Breast epithelium (tissue), 4 donors: Measurements from ENCODE around the gene CCDC107. TPM values are rescaled to one million over a fixed set of nuclear protein-coding genes. Genes with fewer than 3 reads are reported as not detected.

Experiments
- DNase-seq, 2 donors: peaks; one replicate each; pipeline ENCODE4 v3.0.0-alpha.2; 2019; ENCODE audit warnings: low spot score in 2 of 2
- H3K27ac ChIP-seq, 2 donors: fragments of 200-600 bp; sonication (generic) in 1 of 2; one replicate each; pipeline ENCODE4 v1.5.1; 2016 to 2019; ENCODE audit warnings: mild to moderate bottlenecking in 1 of 2
- H3K27me3 ChIP-seq, 2 donors: fragments of 200-600 bp; sonication (generic) in 1 of 2; one replicate each; pipeline versions ENCODE4 v1.5.1 to v1.6.0; 2017 to 2019; ENCODE audit warnings: control low read depth in 1 of 2, mild to moderate bottlenecking in 1 of 2
- H3K36me3 ChIP-seq: fragments of 200-600 bp; one replicate; pipeline ENCODE4 v1.5.1; 2019
- H3K4me1 ChIP-seq, 2 donors: fragments of 200-600 bp; sonication (generic); one replicate each; pipeline ENCODE4 v1.5.1; 2016 to 2019; ENCODE audit warnings: control low read depth in 1 of 2
- H3K4me3 ChIP-seq, 3 donors: fragments of 200-600 bp; sonication (generic); 1 replicate in 2 of 3; 2 replicates in 1 of 3; pipeline ENCODE4 v1.5.1; 2016 to 2019; ENCODE audit warnings: mild to moderate bottlenecking in 3 of 3, moderate library complexity in 2 of 3
- H3K9me3 ChIP-seq, 2 donors: fragments of 200-600 bp; sonication (generic) in 1 of 2; one replicate each; pipeline ENCODE4 v1.5.1; 2016 to 2019; ENCODE audit warnings: control low read depth in 1 of 2
- CTCF ChIP-seq, 3 donors: fragments of 450-650 bp; IDR thresholded peaks; one replicate each; pipeline ENCODE4 v1.5.1; 2016 to 2017; ENCODE audit warnings: antibody characterized with exemption in 3 of 3, mild to moderate bottlenecking in 3 of 3, moderate library complexity in 3 of 3
- POLR2A ChIP-seq: fragments of 450-650 bp; IDR thresholded peaks from one replicate; pipeline ENCODE4 v1.6.1; 2016; ENCODE audit warnings: antibody characterized with exemption, mild to moderate bottlenecking, moderate library complexity
- POLR2AphosphoS5 ChIP-seq, 3 donors: sonication (generic); formaldehyde crosslinking; IDR thresholded peaks; one replicate each; pipeline ENCODE4 v1.6.1; 2017; ENCODE audit warnings: antibody characterized with exemption in 3 of 3
- intact Hi-C: fragments of 100-400 bp; cut with DNase I; formaldehyde crosslinking; loops from one replicate; pipeline ENCODE4 v1.15.1; 2023; ENCODE audit warnings: low total_unique reads
- total RNA-seq, 3 donors: library from RNA; depleted of rRNA; stranded (reverse); fragments of >200 nt; gene quantifications; one replicate each; pipeline ENCODE4 v1.1.0, GENCODE V29; 2016

Gene CCDC107
- total RNA-seq, 3 donors from 2014 or later = 18.3 to 102 (median 35.4) TPM

DNA sequence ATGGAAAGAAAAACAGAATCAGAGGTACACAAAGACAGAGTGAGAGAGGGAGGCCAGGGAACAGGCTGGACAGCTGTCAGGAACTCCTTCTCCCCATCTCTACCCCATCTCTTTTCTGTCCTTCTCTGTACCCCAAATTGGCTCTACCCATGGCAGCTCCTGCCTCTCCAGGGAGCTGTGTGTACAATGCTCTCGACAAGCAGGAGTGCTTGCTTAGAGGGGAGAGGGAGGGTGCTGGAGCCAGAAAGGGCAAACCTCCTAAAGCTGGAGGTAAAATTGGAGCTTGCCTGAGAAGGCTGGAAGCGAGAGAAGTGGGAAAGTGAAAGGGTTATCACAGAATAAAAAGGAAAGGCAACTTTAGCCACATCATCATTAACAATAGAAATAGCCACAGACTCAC lies 25.2 kb downstream of the CCDC107 start:
- no peak for DNase-seq
- Histone ChIP-seq H3K4me1 (no peaks in the 10 kb centered on the region), H3K27me3 (no peaks in the 10 kb centered on the region), H3K27ac (no peak overlapping the region), H3K36me3 (no peaks in the 10 kb centered on the region), H3K9me3 (no peaks in the 10 kb centered on the region), H3K4me3 (no peak overlapping the region)
- no peak for TF ChIP-seq POLR2A
- no peak for TF ChIP-seq POLR2AphosphoS5 (IDR thresholded peaks at IDR 0.05)
- TF ChIP-seq CTCF (IDR thresholded peaks at IDR 0.05) = no peak
- intact Hi-C loops = no loop called here

GRCh38 chr9:35684921-35685320 lies 26.8 kb downstream of the CCDC107 start:
- intact Hi-C loops = no loop called here
- H3K36me3 ChIP-seq = no peaks in the 10 kb centered on the region
- TF ChIP-seq POLR2A = no peak
- no peak for TF ChIP-seq POLR2AphosphoS5 (IDR thresholded peaks at IDR 0.05)
- TF ChIP-seq CTCF (IDR thresholded peaks at IDR 0.05) = no peak
- H3K9me3 ChIP-seq = no peaks in the 10 kb centered on the region
- peak overlapping the region in 2 of 3 donors; percentile 7 to 39 for H3K4me3 ChIP-seq
- no peaks in the 10 kb centered on the region for H3K27me3 ChIP-seq
- peaks cover 0 to 3% of the 10 kb centered on the region in 2 donors for H3K4me1 ChIP-seq
- DNase-seq = no peak
- H3K27ac ChIP-seq = peak overlapping the region; percentile 36 to 63

DNA sequence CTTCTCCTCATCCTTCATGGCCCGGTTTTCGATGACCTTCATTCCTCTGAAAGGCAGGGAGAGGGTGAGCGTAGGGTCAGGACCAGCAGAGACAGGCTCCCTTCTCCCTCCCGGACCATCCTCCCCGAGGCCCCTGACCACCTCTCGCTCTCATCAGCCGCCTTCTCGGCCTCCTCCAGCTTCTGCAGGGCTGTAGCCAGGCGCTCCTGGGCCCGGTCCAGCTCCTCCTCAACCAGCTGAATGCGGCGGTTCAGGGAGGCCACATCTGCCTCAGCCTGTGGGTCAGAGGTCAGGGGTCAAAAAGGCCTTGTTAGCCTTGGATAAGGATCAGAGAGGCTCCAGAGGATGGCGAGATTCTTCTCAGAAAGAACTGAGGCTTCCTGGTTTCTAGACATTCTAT lies 27.4 kb downstream of the CCDC107 start:
- TF ChIP-seq POLR2AphosphoS5 (IDR thresholded peaks at IDR 0.05) = no peak
- TF ChIP-seq POLR2A = no peak
- TF ChIP-seq CTCF (IDR thresholded peaks at IDR 0.05) = no peak
- DNase-seq = no peak
- no peaks in the 10 kb centered on the region for H3K36me3 ChIP-seq
- peaks cover 0 to 3% of the 10 kb centered on the region in 2 donors for H3K4me1 ChIP-seq
- H3K27ac ChIP-seq = peak overlapping the region; percentile 36 to 63
- no peaks in the 10 kb centered on the region for H3K27me3 ChIP-seq
- H3K9me3 ChIP-seq = no peaks in the 10 kb centered on the region
- intact Hi-C loops = no loop called here
- peak overlapping the region; percentile 7 to 81 (median 39) for H3K4me3 ChIP-seq

DNA sequence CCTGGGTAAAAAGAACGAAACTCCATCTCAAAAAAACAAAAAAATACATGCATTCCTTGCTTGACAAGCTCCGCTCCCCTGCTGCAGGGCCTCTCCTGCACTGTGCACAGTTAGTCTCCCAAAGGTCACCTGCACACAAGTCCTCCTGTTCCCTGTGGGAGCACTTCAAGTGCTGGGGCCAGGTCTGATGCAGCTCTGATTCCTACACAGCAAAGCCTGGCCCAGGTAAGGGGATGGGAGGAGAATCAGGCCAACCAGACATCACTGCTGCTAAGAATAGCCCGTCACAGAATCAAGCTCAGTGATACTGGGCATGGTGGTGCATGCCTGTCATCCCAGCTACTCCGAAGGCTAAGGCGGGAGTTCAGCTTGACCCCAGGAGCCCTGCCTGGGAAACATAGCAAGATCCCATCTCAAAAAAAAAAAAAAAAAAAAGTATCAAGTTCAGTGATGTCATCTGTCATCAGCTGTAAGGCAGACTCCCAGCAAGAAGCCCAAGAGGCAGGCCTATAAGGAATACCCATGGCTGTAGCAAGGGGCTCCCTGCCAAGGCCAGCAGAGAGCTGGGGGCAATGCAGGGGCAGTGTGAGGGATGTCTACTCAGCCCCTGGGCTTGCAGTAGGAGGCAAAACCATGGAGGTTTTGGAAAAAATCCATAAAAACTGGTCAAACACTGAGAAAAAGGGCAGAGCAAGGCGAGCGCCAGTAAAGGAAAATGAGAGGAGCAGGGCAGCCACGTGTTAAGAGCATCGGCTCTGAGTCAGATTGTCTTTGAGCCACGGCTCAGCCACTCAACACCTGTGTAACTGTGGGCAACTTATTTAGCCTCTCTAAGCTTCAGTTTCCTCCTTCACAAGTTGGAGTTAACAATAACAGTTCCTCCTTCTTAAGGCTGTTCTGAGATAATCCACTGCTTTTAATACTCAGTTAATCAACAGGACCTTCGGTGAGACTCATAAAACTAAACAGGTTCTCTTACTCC lies 28.4 kb downstream of the CCDC107 start:
- H3K4me3 ChIP-seq = peak overlapping the region; percentile 55 to 81 (median 68)
- intact Hi-C loops = no loop called here
- H3K4me1 ChIP-seq = peaks cover 0 to 3% of the 10 kb centered on the region in 2 donors

More for the DNA sequence above, 28.4 kb downstream of the CCDC107 start:
- no peak for TF ChIP-seq POLR2A
- TF ChIP-seq CTCF (IDR thresholded peaks at IDR 0.05) = no peak
- TF ChIP-seq POLR2AphosphoS5 (IDR thresholded peaks at IDR 0.05) = no peak
- Histone ChIP-seq H3K36me3 (no peaks in the 10 kb centered on the region), H3K27me3 (no peaks in the 10 kb centered on the region), H3K27ac (peak overlapping the region; percentile 92 to 94), H3K9me3 (no peaks in the 10 kb centered on the region)
- no peak for DNase-seq
